Measurements from ENCODE around the gene ATF7. TPM values are rescaled to one million over a fixed set of nuclear protein-coding genes. Genes with fewer than 3 reads are reported as not detected.

Gene ATF7
- polyA plus RNA-seq, 1 of the 3 experiments (the other 2 are of a cell fraction), result 12.8 TPM

DNA sequence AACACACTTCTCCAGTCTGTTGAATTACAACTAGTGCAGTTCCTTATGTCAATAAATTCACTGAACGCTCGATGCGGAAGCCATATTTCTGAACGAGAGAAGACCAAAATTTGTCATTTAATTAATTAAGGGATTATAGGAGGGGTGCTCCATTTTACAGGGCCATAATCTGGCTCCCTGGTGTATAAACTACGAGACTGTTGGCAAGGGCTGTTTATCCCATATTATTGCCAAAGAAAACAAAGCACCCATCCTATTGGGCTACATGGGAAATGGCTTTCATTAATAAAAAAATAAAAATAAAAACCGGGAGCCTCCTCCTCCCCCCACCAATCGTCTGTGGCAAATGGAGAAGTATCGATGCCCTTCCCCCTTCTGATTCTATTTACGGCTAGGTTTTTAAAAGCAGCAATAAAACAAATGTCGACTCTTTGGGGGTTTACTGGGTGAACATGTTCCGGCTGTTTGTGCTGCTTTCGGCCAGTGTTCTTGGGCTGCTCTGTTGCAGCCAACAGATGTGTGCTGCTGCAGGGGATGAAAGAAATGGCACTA lies 24.8 kb downstream of the ATF7 start:
- H3K79me2 ChIP-seq (ENCODE audit: insufficient read depth), result peaks cover 48% of the 10 kb centered on the region; the same call in 1 of the 2 replicates
- CTCF ChIA-PET, result interaction anchor here (1.8 kb wide), 2 partner anchors 57 to 74 kb away, joined by 6 to 7 read pairs; partner anchors contain the start of gene ATP5MC2
- H3K4me1 ChIP-seq (ENCODE audit: control insufficient read depth in 1 of 2, insufficient read depth in 2 of 2, low read depth in 1 of 2, low read length in 1 of 2), result peaks cover 12 to 34% of the 10 kb centered on the region in 2 experiments
- H3K27ac ChIP-seq (ENCODE audit: low read depth in 2 of 2, low read length in 1 of 2), result peak overlapping the region in 1 of 2 experiments; percentile 65; a peak in 2 of 4 replicates
- TF ChIP-seq EP300 (IDR thresholded peaks at IDR 0.05; ENCODE audit: borderline replicate concordance in 1 of 2, low read depth in 1 of 2, low read length in 1 of 2) (no peak), MEF2A (IDR thresholded peaks at IDR 0.05; ENCODE audit: borderline replicate concordance, low read depth) (no peak), MAX (IDR thresholded peaks at IDR 0.05; ENCODE audit: low read depth) (no peak), SIN3A (IDR thresholded peaks at IDR 0.05; ENCODE audit: borderline replicate concordance, low read depth, low read length) (no peak), NFIC (IDR thresholded peaks at IDR 0.05; ENCODE audit: borderline replicate concordance) (no peak)
- TF ChIP-seq, protein P1, sequence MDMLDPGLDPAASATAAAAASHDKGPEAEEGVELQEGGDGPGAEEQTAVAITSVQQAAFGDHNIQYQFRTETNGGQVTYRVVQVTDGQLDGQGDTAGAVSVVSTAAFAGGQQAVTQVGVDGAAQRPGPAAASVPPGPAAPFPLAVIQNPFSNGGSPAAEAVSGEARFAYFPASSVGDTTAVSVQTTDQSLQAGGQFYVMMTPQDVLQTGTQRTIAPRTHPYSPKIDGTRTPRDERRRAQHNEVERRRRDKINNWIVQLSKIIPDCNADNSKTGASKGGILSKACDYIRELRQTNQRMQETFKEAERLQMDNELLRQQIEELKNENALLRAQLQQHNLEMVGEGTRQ (IDR thresholded peaks at IDR 0.05; ENCODE audit: borderline replicate concordance, low read depth, low read length), result no peak
- no peaks in the 10 kb centered on the region for H3K27me3 ChIP-seq (ENCODE audit: insufficient read depth)
- H3K4me3 ChIP-seq (ENCODE audit: low read depth in 2 of 2, low read length in 1 of 2), result peak overlapping the region in 1 of 2 experiments; percentile 6; a peak in 1 of 4 replicates
- POLR2A ChIA-PET, result no interaction called here
- no peak overlapping the region for H3K9ac ChIP-seq
- H2AFZ ChIP-seq (ENCODE audit: low read depth), result no peak overlapping the region
- DNase-seq, result peak; percentile 33
- peaks cover 11% of the 10 kb centered on the region for H3F3A ChIP-seq (replicated peaks; ENCODE audit: insufficient read depth)
- 69% methylated on average over 12 of the region's 12 CpGs for WGBS (ENCODE audit: low lambda C conversion rate)
- no peaks in the 10 kb centered on the region for H3K9me2 ChIP-seq
- H3K36me3 ChIP-seq (replicated peaks in 1 of 2; ENCODE audit: control insufficient read depth in 1 of 2, insufficient read depth in 2 of 2, low read length in 1 of 2), result peaks cover 4 to 33% of the 10 kb centered on the region in 2 experiments
- H4K20me1 ChIP-seq (ENCODE audit: insufficient read depth), result peaks cover 7% of the 10 kb centered on the region; the same call in 1 of the 2 replicates
- no peaks in the 10 kb centered on the region for H3K9me3 ChIP-seq
- no peak overlapping the region for H3K4me2 ChIP-seq

DNA sequence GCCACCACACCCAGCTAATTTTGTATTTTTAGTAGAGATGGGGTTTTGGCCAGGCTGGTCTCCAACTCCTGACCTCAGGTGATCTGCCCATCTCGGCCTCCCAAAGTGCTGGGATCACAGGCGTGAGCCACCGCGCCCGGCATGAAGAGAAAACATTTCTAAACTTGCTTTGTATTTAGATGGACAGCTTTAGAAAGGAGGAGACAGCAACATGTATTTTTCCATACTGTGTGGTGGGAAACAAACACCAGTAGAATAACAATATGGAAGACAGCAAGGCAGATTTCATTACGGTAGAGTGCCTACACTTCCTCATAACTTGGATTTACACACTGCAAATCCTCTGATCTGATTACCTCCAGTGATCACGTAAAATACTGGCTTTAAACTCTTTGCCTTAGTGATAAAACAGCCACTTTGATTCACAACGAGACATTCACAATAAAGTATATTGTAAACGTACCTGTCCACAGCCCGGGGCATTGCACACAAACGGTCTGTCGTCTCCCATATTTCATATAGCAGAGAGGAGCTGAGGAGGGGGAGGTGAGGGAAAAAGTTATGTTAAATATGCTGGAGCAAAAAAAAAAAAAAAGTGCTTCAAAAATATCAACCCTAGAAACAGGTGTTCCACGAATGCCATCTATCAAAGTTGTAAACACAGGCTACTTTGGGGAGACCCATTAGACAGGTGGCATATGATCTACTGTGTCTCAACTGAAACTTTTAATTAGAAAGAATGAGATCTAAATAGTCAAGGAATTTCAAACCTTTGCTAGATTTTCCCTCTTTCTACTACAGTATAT lies 25.5 kb downstream of the ATF7 start:
- no peak for DNase-seq
- H4K20me1 ChIP-seq (ENCODE audit: insufficient read depth), result peaks cover 7% of the 10 kb centered on the region; the same call in 1 of the 2 replicates
- H3K79me2 ChIP-seq (ENCODE audit: insufficient read depth), result peaks cover 42% of the 10 kb centered on the region; the same call in 1 of the 2 replicates
- no peaks in the 10 kb centered on the region for H3K27me3 ChIP-seq (ENCODE audit: insufficient read depth)
- H3K9ac ChIP-seq, result no peak overlapping the region
- H3K9me3 ChIP-seq, result no peaks in the 10 kb centered on the region
- peaks cover 12 to 34% of the 10 kb centered on the region in 2 experiments for H3K4me1 ChIP-seq (ENCODE audit: control insufficient read depth in 1 of 2, insufficient read depth in 2 of 2, low read depth in 1 of 2, low read length in 1 of 2)
- H3F3A ChIP-seq (replicated peaks; ENCODE audit: insufficient read depth), result peaks cover 11% of the 10 kb centered on the region
- H2AFZ ChIP-seq (ENCODE audit: low read depth), result no peak overlapping the region
- H3K9me2 ChIP-seq, result no peaks in the 10 kb centered on the region
- no peak for TF ChIP-seq GABPA (IDR thresholded peaks at IDR 0.05; ENCODE audit: low read depth)
- TF ChIP-seq RXRA (IDR thresholded peaks at IDR 0.05; ENCODE audit: borderline replicate concordance, low read depth), result no peak
- no peak for TF ChIP-seq ZBTB33 (IDR thresholded peaks at IDR 0.05; ENCODE audit: borderline replicate concordance, low read depth)
- TF ChIP-seq TAF1 (IDR thresholded peaks at IDR 0.05; ENCODE audit: borderline replicate concordance, low read depth, low read length), result no peak
- 95% methylated on average over 13 of the region's 13 CpGs for WGBS (ENCODE audit: low lambda C conversion rate)
- POLR2A ChIA-PET, result no interaction called here
- no peak overlapping the region for H3K4me2 ChIP-seq
- peak overlapping the region in 1 of 2 experiments; percentile 65; a peak in 1 of 4 replicates for H3K27ac ChIP-seq (ENCODE audit: low read depth in 2 of 2, low read length in 1 of 2)
- H3K4me3 ChIP-seq (ENCODE audit: low read depth in 2 of 2, low read length in 1 of 2), result no peak overlapping the region
- CTCF ChIA-PET, result interaction anchor here (0.8 to 2.0 kb wide), 5 partner anchors 9 to 272 kb away, joined by 3 to 6 read pairs (median 3); partner anchors contain the start of gene ATP5MC2
- peaks cover 4 to 33% of the 10 kb centered on the region in 2 experiments for H3K36me3 ChIP-seq (replicated peaks in 1 of 2; ENCODE audit: control insufficient read depth in 1 of 2, insufficient read depth in 2 of 2, low read length in 1 of 2)

Measured in SK-N-SH (cell line).